K562 (cell line): Measurements from ENCODE around the gene AQP2. TPM values are rescaled to one million over a fixed set of nuclear protein-coding genes. Genes with fewer than 3 reads are reported as not detected.

Experiments
- FOXA3 ChIP-seq, 2 experiments: fragments of 450-650 bp in 1 of 2; sonication (generic) in 1 of 2; formaldehyde crosslinking; IDR thresholded peaks in 1 of 2; conservative IDR thresholded peaks in 1 of 2; 2 replicates each; pipeline versions ENCODE4 v1.4.0 to v1.8.0; 2020 to 2022; ENCODE audit warnings: mild to moderate bottlenecking in 2 of 2, missing genetic modification reagents in 1 of 2
- GTF2F1 ChIP-seq: IDR thresholded peaks from 2 replicates; pipeline ENCODE4 v1.6.1; 2011; ENCODE audit warnings: low read depth, low read length, improper control_type of control experiment
- NEUROD1 ChIP-seq: fragments of 150-350 bp; IDR thresholded peaks from 2 replicates; pipeline ENCODE4 v1.6.1; 2014; ENCODE audit warnings: borderline replicate concordance, low read length, low read depth; ENCODE audit not compliant: partially characterized antibody
- RBM34 ChIP-seq: fragments of 200-400 bp; formaldehyde crosslinking; IDR thresholded peaks from 2 replicates; pipeline ENCODE4 v1.6.1; 2018; ENCODE audit warnings: low read length, borderline replicate concordance; ENCODE audit not compliant: insufficient read depth
- STAT5A ChIP-seq: IDR thresholded peaks from 2 replicates; pipeline ENCODE4 v1.6.1; 2012; ENCODE audit warnings: low read length, inconsistent platforms, borderline replicate concordance
- polyA plus RNA-seq, 8 experiments: library from polyadenylated mRNA; depleted of rRNA in 4 of 8; stranded (reverse) in 5 of 8; unstranded in 3 of 8; fragments of >200 nt; fragmentation: Nextera tagmentation in 2 of 8; fragmentation: Illumina TruSeq in 1 of 8; extraction: Ambion mirVana in 2 of 8; extraction: Trizol in 1 of 8; gene quantifications; 2 replicates each; pipeline versions ENCODE4 v1.2.1 to v1.2.3, GENCODE V29; 2011 to 2014; ENCODE audit warnings: inconsistent platforms in 1 of 8, missing spikeins in 1 of 8
- total RNA-seq, 7 experiments: library from RNA; depleted of rRNA in 6 of 7; stranded (reverse); fragments of >200 nt in 6 of 7; fragmentation: Illumina TruSeq in 2 of 7; extraction: Trizol in 2 of 7; gene quantifications; 2 replicates each; pipeline versions ENCODE4 v1.2.1 to v1.2.3, GENCODE V29; 2011 to 2021; ENCODE audit warnings: low replicate concordance in 1 of 7
- TF ChIP-seq, protein P1 (sequence below): fragments of 450-650 bp; IDR thresholded peaks from 2 replicates; pipeline ENCODE4 v1.6.1; 2016; ENCODE audit warnings: missing biosample characterization, missing genetic modification characterization
- TF ChIP-seq, protein P2 (sequence below): fragments of 450-650 bp; IDR thresholded peaks from 2 replicates; pipeline ENCODE4 v1.6.1; 2016; ENCODE audit warnings: mild to moderate bottlenecking
- TF ChIP-seq, protein P3 (sequence below): fragments of 450-650 bp; formaldehyde crosslinking; IDR thresholded peaks from 2 replicates; pipeline ENCODE4 v1.4.0; 2020; ENCODE audit warnings: mild to moderate bottlenecking, mixed read lengths

Gene AQP2
- total and polyA plus RNA-seq, 9 of the 15 experiments (the other 6 are each of a cell fraction or from before 2014, with no cell fraction given) = not detected

DNA sequence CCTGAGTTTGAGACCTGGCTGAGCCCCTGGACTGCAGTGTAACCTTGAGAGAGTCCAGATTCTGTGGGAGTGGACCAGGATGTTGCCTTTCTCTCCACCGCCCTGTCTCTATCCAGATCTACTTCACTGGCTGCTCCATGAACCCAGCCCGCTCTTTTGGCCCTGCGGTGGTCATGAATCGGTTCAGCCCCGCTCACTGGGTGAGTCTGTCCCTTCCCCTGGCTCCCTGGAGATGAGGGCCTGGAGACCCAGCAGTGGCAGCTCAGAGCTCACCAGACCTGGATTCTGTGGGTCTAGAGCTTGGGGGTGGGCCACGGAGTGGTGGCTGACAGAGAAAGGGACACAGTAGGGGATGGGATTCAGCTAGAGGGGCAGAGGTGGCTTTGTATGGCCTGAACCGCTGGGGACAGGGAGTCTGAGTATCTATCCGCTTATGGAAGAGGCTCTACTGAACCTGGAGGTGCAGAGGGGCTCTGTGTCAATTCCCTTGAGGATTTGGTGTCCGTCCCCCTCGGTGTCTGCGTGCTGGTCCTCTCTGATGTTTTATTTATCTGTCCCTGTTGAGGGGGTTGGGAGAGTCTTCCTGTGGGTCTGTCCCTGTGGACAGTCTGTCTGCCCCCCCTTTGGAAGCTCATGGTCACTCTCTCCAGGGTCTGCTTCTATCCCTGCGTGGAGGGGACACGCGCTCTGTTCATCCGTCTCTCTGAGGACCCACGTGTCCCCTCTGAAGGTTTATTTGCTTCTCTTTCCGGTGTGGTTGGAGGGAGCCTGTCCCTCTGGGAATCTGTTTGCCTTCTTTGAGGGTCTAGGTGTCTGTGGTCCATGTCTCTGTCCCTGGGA lies 13.7 kb downstream of the AQP2 start (continued):
- TF ChIP-seq, protein P1, sequence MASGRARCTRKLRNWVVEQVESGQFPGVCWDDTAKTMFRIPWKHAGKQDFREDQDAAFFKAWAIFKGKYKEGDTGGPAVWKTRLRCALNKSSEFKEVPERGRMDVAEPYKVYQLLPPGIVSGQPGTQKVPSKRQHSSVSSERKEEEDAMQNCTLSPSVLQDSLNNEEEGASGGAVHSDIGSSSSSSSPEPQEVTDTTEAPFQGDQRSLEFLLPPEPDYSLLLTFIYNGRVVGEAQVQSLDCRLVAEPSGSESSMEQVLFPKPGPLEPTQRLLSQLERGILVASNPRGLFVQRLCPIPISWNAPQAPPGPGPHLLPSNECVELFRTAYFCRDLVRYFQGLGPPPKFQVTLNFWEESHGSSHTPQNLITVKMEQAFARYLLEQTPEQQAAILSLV (tag) = no peak
- TF ChIP-seq, protein P2, sequence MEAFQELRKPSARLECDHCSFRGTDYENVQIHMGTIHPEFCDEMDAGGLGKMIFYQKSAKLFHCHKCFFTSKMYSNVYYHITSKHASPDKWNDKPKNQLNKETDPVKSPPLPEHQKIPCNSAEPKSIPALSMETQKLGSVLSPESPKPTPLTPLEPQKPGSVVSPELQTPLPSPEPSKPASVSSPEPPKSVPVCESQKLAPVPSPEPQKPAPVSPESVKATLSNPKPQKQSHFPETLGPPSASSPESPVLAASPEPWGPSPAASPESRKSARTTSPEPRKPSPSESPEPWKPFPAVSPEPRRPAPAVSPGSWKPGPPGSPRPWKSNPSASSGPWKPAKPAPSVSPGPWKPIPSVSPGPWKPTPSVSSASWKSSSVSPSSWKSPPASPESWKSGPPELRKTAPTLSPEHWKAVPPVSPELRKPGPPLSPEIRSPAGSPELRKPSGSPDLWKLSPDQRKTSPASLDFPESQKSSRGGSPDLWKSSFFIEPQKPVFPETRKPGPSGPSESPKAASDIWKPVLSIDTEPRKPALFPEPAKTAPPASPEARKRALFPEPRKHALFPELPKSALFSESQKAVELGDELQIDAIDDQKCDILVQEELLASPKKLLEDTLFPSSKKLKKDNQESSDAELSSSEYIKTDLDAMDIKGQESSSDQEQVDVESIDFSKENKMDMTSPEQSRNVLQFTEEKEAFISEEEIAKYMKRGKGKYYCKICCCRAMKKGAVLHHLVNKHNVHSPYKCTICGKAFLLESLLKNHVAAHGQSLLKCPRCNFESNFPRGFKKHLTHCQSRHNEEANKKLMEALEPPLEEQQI = no peak
- TF ChIP-seq RBM34 = no peak
- no peak for TF ChIP-seq FOXA3 (CRISPR knock-in tag; conservative IDR thresholded peaks at IDR 0.05 in 1 of 2, IDR thresholded peaks at IDR 0.05 in 1 of 2)
- TF ChIP-seq, protein P3, sequence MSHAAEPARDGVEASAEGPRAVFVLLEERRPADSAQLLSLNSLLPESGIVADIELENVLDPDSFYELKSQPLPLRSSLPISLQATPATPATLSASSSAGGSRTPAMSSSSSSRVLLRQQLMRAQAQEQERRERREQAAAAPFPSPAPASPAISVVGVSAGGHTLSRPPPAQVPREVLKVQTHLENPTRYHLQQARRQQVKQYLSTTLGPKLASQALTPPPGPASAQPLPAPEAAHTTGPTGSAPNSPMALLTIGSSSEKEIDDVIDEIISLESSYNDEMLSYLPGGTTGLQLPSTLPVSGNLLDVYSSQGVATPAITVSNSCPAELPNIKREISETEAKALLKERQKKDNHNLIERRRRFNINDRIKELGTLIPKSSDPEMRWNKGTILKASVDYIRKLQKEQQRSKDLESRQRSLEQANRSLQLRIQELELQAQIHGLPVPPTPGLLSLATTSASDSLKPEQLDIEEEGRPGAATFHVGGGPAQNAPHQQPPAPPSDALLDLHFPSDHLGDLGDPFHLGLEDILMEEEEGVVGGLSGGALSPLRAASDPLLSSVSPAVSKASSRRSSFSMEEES (CRISPR knock-in tag) = no peak
- no peak for TF ChIP-seq GTF2F1
- TF ChIP-seq STAT5A = no peak
- no peak for TF ChIP-seq NEUROD1
